Mucosa of stomach (tissue), 1 donor: ENCODE measurements around the gene GABRG2.
"Not testable (repeated sequence)": the region's sequence is repeated elsewhere in the genome, so short reads cannot be mapped to it uniquely, and the experiment has no call there.

ENCODE experiments used
- H3K27me3 ChIP-seq: one replicate; pipeline ENCODE4 v1.7.0; 2013; ENCODE audit warnings: mild to moderate bottlenecking, low read length; ENCODE audit not compliant: control insufficient read depth, insufficient read depth
- H3K36me3 ChIP-seq: one replicate; pipeline ENCODE4 v1.7.0; 2013; ENCODE audit warnings: low read length; ENCODE audit not compliant: control insufficient read depth, insufficient read depth
- H3K4me1 ChIP-seq: one replicate; pipeline ENCODE4 v1.7.0; 2013; ENCODE audit warnings: mild to moderate bottlenecking, low read length; ENCODE audit not compliant: control insufficient read depth, insufficient read depth
- H3K4me3 ChIP-seq: one replicate; pipeline ENCODE4 v1.7.0; 2013; ENCODE audit warnings: low read length
- H3K9ac ChIP-seq: one replicate; pipeline ENCODE4 v1.7.0; 2013; ENCODE audit warnings: mild to moderate bottlenecking, low read length, moderate library complexity
- H3K9me3 ChIP-seq: one replicate; pipeline ENCODE4 v1.7.0; 2013; ENCODE audit warnings: mild to moderate bottlenecking, low read length, moderate library complexity; ENCODE audit not compliant: control insufficient read depth
- donor health status: Pancreatic carcinoma.

The GABRG2 gene

GRCh38 chr5:162067655-162068411, at the start of gene GABRG2:
TSS of gene GABRG2 (plus strand) at chr5:162067773. CDS start at chr5:162068000, 227 bp downstream.
- Histone ChIP-seq H3K36me3 (no peaks in the 10 kb centered on the region), H3K4me3 (no peak within 1 kb of the TSS), H3K4me1 (no peaks in the 10 kb centered on the region), H3K9ac (no peak within 1 kb of the TSS), H3K27me3 (no peaks in the 10 kb centered on the region), H3K9me3 (no peaks in the 10 kb centered on the region)

- Histone ChIP-seq H3K9ac (no peak overlapping the region), H3K4me3 (no peak overlapping the region), H3K36me3 (no peaks in the 10 kb centered on the region), H3K27me3 (no peaks in the 10 kb centered on the region), H3K9me3 (no peaks in the 10 kb centered on the region), H3K4me1 (no peaks in the 10 kb centered on the region)
These were observed 42.3 kb upstream of the GABRG2 start for GRCh38 chr5:162025312-162025711.

DNA sequence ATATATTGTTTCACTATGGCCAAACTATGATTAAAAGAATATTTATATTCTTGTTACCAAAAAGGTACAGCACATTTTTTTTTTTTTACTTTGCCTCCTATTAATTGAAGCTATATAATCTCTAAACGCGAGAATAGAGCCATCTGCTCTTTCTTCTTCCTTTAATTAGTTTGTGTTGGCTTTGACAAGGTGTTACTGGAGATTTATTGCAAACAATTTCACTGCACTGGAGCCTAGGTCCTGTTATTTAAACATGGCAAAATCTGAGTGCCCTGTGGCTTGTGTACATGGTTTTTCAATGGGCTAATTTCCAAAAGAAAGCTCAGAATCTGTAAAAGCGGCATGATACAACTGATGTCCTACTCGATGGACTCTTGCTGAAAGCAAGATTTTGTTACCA, 40.8 kb upstream of the GABRG2 start:
- no peaks in the 10 kb centered on the region for H3K4me1 ChIP-seq
- no peak overlapping the region for H3K9ac ChIP-seq
- H3K27me3 ChIP-seq: no peaks in the 10 kb centered on the region
- H3K9me3 ChIP-seq: no peaks in the 10 kb centered on the region
- H3K36me3 ChIP-seq: no peaks in the 10 kb centered on the region
- no peak overlapping the region for H3K4me3 ChIP-seq

DNA sequence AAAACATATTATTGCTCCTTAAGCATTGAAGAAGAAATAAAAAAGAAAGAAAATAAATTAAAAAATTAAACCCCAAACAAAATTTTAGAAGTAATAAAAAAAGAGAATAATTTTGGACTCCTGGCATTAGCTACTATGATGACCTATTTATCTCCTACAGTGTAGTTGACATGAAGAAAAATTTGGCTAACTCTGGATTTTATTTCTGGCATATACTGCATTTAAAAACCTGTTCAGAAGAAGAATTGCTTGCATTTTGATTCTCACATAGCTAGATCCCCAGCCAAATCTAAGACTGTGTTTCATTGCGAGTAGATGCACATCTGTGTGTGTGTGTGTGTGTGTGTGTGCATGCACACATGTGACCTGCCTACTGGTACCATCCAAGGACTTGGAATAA, 30.1 kb upstream of the GABRG2 start:
- H3K36me3 ChIP-seq: no peaks in the 10 kb centered on the region
- no peaks in the 10 kb centered on the region for H3K4me1 ChIP-seq
- no peak overlapping the region for H3K9ac ChIP-seq

GRCh38 chr5:162047279-162047678, 20.3 kb upstream of the GABRG2 start:
- H3K36me3 ChIP-seq: no peaks in the 10 kb centered on the region
- no peaks in the 10 kb centered on the region for H3K9me3 ChIP-seq
- no peaks in the 10 kb centered on the region for H3K27me3 ChIP-seq
- no peak overlapping the region for H3K4me3 ChIP-seq
- H3K9ac ChIP-seq: no peak overlapping the region
- no peaks in the 10 kb centered on the region for H3K4me1 ChIP-seq

More for the DNA sequence above, 30.1 kb upstream of the GABRG2 start:
- Histone ChIP-seq H3K4me3 (no peak overlapping the region), H3K9me3 (no peaks in the 10 kb centered on the region), H3K27me3 (no peaks in the 10 kb centered on the region)

- Histone ChIP-seq H3K9ac (no peak overlapping the region), H3K9me3 (no peaks in the 10 kb centered on the region), H3K4me3 (no peak overlapping the region), H3K4me1 (no peaks in the 10 kb centered on the region), H3K27me3 (no peaks in the 10 kb centered on the region), H3K36me3 (no peaks in the 10 kb centered on the region)
These were observed 14.9 kb upstream of the GABRG2 start for GRCh38 chr5:162052676-162053075.

- H3K4me3 ChIP-seq, H3K27me3 ChIP-seq, H3K9me3 ChIP-seq, H3K4me1 ChIP-seq, H3K9ac ChIP-seq, H3K36me3 ChIP-seq: not testable (repeated sequence)
These were observed 12.5 kb upstream of the GABRG2 start for GRCh38 chr5:162055095-162055494.

- Histone ChIP-seq H3K4me3 (no peak overlapping the region), H3K27me3 (no peaks in the 10 kb centered on the region), H3K4me1 (no peaks in the 10 kb centered on the region), H3K36me3 (no peaks in the 10 kb centered on the region), H3K9me3 (no peaks in the 10 kb centered on the region), H3K9ac (no peak overlapping the region)
These were observed 411 bp upstream of the GABRG2 start for GRCh38 chr5:162067162-162067561.

- Histone ChIP-seq H3K9ac (no peak overlapping the region), H3K4me3 (no peak overlapping the region), H3K27me3 (no peaks in the 10 kb centered on the region), H3K9me3 (no peaks in the 10 kb centered on the region), H3K36me3 (no peaks in the 10 kb centered on the region), H3K4me1 (no peaks in the 10 kb centered on the region)
These were observed 839 bp downstream of the GABRG2 start for GRCh38 chr5:162068412-162068811.

DNA sequence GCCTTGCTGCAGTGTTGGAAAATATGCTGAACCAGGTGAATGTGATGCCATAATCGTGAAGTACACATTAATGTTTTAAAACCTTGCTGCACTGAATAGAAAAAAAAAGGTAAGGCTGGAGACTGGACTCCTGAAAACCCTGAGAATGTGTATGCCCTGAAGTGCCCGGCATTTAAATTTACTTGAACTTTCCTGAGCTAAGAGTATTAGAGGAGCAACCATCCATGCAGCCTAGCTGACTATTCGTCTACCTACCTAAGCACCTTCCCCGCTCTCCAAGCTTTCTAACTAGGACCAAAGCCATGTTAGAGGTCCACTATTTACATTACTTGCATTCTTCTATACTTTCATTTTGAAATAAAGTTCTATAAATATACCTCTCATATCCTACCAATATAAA, 1.4 kb downstream of the GABRG2 start:
- no peak overlapping the region for H3K9ac ChIP-seq
- no peak overlapping the region for H3K4me3 ChIP-seq
- no peaks in the 10 kb centered on the region for H3K36me3 ChIP-seq
- no peaks in the 10 kb centered on the region for H3K9me3 ChIP-seq
- H3K27me3 ChIP-seq: no peaks in the 10 kb centered on the region
- no peaks in the 10 kb centered on the region for H3K4me1 ChIP-seq

- Histone ChIP-seq H3K27me3 (no peaks in the 10 kb centered on the region), H3K4me1 (no peaks in the 10 kb centered on the region), H3K36me3 (no peaks in the 10 kb centered on the region), H3K9me3 (no peaks in the 10 kb centered on the region), H3K9ac (no peak overlapping the region), H3K4me3 (no peak overlapping the region)
These were observed 11.2 kb downstream of the GABRG2 start for GRCh38 chr5:162078805-162079204.

DNA sequence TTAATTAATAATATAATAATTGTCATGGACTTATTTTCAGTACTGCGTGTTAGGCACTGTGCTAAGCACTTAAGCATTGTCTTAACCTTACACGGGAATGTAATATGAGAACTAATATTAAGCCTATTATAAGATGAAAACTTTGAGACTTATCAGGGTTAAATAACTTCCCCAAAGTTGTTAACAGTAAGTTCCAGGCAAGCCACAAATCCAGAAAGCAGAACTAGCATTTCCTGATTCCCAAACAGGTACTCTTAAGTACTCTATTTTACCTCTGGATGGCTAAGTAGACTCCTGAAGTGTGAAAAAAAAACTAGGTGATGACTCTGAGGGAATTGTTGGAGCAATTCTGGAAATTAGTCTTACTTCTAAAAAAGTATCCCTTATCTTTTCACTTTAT, 23.8 kb downstream of the GABRG2 start:
- Histone ChIP-seq H3K36me3 (no peaks in the 10 kb centered on the region), H3K27me3 (no peaks in the 10 kb centered on the region), H3K9ac (no peak overlapping the region), H3K9me3 (no peaks in the 10 kb centered on the region), H3K4me3 (no peak overlapping the region), H3K4me1 (no peaks in the 10 kb centered on the region)

- H3K9me3 ChIP-seq: no peaks in the 10 kb centered on the region
These were observed 28.9 kb downstream of the GABRG2 start for GRCh38 chr5:162096448-162096847.

More at GRCh38 chr5:162096448-162096847, 28.9 kb downstream of the GABRG2 start:
- Histone ChIP-seq H3K27me3 (no peaks in the 10 kb centered on the region), H3K9ac (no peak overlapping the region), H3K4me1 (no peaks in the 10 kb centered on the region), H3K36me3 (no peaks in the 10 kb centered on the region), H3K4me3 (no peak overlapping the region)
